Testis (tissue), 3 donors: Measurements from ENCODE around the gene FBXO41. TPM values are rescaled to one million over a fixed set of nuclear protein-coding genes. Genes with fewer than 3 reads are reported as not detected.

ENCODE experiments used
- DNase-seq: peaks from one replicate; pipeline ENCODE4 v3.0.0-alpha.2; 2019
- H3K27ac ChIP-seq, 2 donors: fragments of 200-600 bp; sonication (generic); one replicate each; pipeline ENCODE4 v1.5.1; 2019
- H3K27me3 ChIP-seq: fragments of 200-600 bp; sonication (generic); one replicate; pipeline ENCODE4 v1.5.1; 2019
- H3K36me3 ChIP-seq: fragments of 200-600 bp; sonication (generic); one replicate; pipeline ENCODE4 v1.5.1; 2017; ENCODE audit warnings: low read depth; ENCODE audit errors: missing control alignments
- H3K4me1 ChIP-seq: fragments of 200-600 bp; sonication (generic); one replicate; pipeline ENCODE4 v1.5.1; 2019
- H3K4me3 ChIP-seq, 2 donors: fragments of 200-600 bp; sonication (generic); one replicate each; pipeline ENCODE4 v1.5.1; 2017 to 2019
- H3K9me3 ChIP-seq: fragments of 200-600 bp; sonication (generic); one replicate; pipeline ENCODE4 v1.5.1; 2017
- POLR2A ChIP-seq: fragments of 450-650 bp; IDR thresholded peaks from one replicate; pipeline ENCODE4 v1.6.1; 2017; ENCODE audit warnings: antibody characterized with exemption, mild to moderate bottlenecking, moderate library complexity
- WGBS, 2 donors: methylation state at CpG; one replicate each; pipeline ENCODE4 v1.1.5; 2018; 5-methylcytosine and 5-hydroxymethylcytosine counted together
- intact Hi-C: fragments of 100-400 bp; cut with DNase I; formaldehyde crosslinking; loops from one replicate; pipeline ENCODE4 v1.15.1; 2023; ENCODE audit warnings: low total_unique reads
- polyA plus RNA-seq: library from polyadenylated mRNA; stranded (reverse); fragments of 350-450 nt; fragmentation: Illumina TruSeq; extraction: RNeasy Lipid Tissue Mini Kit (QIAGEN cat#74804); gene quantifications from one replicate; pipeline ENCODE4 v1.2.3, GENCODE V29; 2014; ENCODE audit warnings: low read depth, low replicate concordance; ENCODE audit not compliant: insufficient read depth
- total RNA-seq, 2 donors: library from RNA; depleted of rRNA; stranded (reverse); fragments of >200 nt; gene quantifications; one replicate each; pipeline ENCODE4 v1.2.3, GENCODE V29; 2016
- TF ChIP-seq, protein P1 (sequence below), 3 experiments: fragments of 450-650 bp in 2 of 3; fragments of 200-600 bp in 1 of 3; sonication (generic) in 1 of 3; IDR thresholded peaks; one replicate each; pipeline ENCODE4 v1.5.1; 2016 to 2019; ENCODE audit warnings: antibody characterized with exemption in 3 of 3, mild to moderate bottlenecking in 2 of 3, moderate library complexity in 1 of 3

The FBXO41 gene
- total and polyA plus RNA-seq, 3 donors from 2014 or later = 4.9 to 12.4 (median 11.1) TPM

DNA sequence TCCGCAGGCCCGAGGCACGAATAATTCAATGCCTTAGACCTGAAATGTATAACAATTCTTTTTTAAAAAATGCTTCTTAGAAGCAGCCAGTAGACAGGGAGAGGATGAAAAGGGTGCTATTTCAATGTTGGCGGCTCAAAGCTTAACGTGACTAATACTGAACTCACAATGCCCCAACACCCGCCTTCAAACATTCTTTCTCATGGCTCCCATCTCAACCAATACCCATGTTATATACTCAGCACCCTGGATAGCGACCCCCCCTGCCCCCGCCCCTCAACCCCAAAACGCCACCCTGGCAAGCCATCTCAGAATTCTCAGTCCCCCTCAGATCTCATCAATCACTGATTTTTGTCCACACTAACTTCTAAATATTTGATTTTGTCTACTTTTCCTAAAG, 4.4 kb downstream of the FBXO41 start:
- Histone ChIP-seq H3K36me3 (no peaks in the 10 kb centered on the region), H3K9me3 (no peaks in the 10 kb centered on the region), H3K4me1 (peaks cover 13% of the 10 kb centered on the region), H3K4me3 (no peak overlapping the region), H3K27ac (no peak overlapping the region), H3K27me3 (no peaks in the 10 kb centered on the region)
- TF ChIP-seq, protein P1, sequence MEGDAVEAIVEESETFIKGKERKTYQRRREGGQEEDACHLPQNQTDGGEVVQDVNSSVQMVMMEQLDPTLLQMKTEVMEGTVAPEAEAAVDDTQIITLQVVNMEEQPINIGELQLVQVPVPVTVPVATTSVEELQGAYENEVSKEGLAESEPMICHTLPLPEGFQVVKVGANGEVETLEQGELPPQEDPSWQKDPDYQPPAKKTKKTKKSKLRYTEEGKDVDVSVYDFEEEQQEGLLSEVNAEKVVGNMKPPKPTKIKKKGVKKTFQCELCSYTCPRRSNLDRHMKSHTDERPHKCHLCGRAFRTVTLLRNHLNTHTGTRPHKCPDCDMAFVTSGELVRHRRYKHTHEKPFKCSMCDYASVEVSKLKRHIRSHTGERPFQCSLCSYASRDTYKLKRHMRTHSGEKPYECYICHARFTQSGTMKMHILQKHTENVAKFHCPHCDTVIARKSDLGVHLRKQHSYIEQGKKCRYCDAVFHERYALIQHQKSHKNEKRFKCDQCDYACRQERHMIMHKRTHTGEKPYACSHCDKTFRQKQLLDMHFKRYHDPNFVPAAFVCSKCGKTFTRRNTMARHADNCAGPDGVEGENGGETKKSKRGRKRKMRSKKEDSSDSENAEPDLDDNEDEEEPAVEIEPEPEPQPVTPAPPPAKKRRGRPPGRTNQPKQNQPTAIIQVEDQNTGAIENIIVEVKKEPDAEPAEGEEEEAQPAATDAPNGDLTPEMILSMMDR (IDR thresholded peaks at IDR 0.05) = no peak
- no peak for TF ChIP-seq POLR2A
- WGBS, 2 donors = 86 to 88% methylated on average over 9 of the region's 9 CpGs
- DNase-seq = no peak
- intact Hi-C loops = no loop called here

DNA sequence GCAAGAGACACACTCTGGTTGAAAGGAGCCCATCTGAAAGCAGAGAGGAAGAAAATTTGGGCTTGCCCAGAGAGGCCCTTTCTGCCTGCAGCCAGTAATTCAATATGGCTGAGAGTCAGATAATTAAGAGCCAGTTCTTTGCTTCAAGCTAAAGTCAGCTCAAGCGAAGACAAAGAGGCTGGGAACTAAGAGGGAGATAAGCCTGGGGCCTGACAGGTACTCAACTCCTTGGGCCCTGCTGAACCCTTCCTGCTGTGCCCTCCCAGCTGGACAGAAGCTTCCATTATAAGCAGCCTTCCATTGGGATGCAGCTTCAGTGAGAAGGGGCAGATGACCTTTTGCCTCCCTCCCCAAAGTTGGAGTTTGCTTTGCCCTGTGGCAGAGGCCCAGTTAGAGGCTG, 12.0 kb downstream of the FBXO41 start:
- 100% methylated on average over 1 of the region's 1 CpG for WGBS, 2 donors
- intact Hi-C loops = no loop called here
- no peaks in the 10 kb centered on the region for H3K27me3 ChIP-seq
- no peak for TF ChIP-seq POLR2A
- TF ChIP-seq, protein P1 (IDR thresholded peaks at IDR 0.05) = no peak
- no peaks in the 10 kb centered on the region for H3K9me3 ChIP-seq
- H3K4me1 ChIP-seq = no peaks in the 10 kb centered on the region
- H3K4me3 ChIP-seq = no peak overlapping the region
- H3K36me3 ChIP-seq = no peaks in the 10 kb centered on the region
- no peak for DNase-seq
- H3K27ac ChIP-seq = no peak overlapping the region

DNA sequence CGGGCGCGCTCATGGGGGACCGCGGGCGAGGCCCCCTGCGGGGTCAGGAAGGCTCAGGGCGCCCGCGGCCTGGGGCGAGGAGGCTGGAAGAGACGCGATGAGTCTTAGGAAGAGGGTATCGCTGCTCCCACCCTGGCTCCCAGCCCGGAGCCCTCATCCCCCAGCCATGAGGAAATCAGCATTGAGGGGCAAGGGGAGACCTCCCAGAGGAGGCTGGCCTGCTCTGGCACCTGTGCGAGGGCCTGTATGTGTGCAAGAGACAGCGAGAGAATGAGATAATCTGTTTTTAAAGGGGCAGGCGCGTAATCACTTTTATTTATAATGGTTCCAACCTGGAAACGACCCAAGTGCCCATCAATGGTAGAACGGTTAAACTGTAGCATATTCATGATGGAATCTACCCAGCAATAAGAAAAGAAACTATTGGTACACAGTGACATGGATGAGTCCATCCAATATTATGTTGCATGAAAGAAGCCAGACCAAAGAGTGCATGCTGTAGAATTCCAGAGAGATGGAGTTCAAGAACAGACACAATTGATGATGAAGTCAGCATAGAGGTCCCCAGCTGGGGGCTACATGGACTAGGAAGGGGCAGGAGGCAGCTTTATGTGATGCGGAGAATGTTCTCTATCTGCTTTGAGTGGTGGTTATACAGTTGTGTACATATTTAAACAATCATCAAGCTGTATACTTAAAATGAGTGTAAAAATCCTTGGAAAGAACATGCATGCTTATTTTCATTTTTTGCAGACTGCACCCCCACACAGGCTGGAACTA, 14.4 kb downstream of the FBXO41 start:
- 26 to 31% methylated on average over 7 to 22 of the region's 22 CpGs for WGBS, 2 donors
- Histone ChIP-seq H3K36me3 (no peaks in the 10 kb centered on the region), H3K4me3 (peak overlapping the region in 1 of 2 donors; percentile 41), H3K9me3 (no peaks in the 10 kb centered on the region), H3K27me3 (no peaks in the 10 kb centered on the region), H3K4me1 (no peaks in the 10 kb centered on the region), H3K27ac (no peak overlapping the region)
- intact Hi-C loops = no loop called here
- TF ChIP-seq, protein P1 (IDR thresholded peaks at IDR 0.05) = no peak
- TF ChIP-seq POLR2A = no peak
- peak; percentile 18 for DNase-seq

DNA sequence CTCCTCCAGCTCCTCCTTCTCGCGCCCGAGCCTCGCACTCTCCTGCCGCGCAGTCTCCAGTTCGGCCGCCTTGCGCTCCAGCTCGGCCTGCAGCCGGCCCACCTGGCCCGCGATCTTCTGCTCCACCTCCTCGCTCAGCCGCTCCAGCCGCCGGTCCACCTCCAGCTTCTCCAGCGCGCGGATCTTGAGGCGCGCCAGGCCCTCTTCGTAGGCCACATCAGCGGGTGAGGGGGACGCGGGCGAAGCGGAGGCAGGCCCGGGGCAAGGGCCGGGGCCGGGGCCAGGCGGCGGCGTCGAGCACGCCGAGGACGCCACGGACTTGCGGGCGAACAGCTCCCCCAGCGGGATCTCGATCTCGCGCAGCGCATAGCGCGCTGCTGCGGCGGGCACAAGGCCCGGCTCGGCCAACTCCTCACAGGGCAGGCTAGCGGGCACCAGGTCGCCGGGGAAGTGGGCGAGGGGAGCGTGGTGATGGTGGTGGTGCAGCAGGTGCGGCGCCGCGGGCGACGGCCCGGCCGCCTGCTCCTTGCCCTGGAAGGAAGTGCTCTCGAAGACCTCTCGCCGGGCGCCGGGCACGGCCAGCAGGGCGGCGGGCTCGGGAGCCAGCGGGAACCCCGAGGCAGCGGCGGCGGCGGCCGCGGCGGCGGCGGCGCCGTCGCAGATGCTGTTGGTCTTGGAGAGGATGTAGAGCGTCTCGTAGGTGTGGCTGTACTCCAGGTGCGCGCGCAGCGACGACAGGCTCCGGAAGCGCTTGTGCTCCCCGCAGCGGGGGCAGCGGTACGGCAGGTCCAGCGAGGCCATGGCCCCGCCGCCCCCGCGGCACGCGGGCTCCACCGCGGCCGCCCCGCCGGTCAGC, 15.2 kb downstream of the FBXO41 start:
- TF ChIP-seq, protein P1 (IDR thresholded peaks at IDR 0.05) = no peak
- no peak for TF ChIP-seq POLR2A
- DNase-seq = peak; percentile 63
- H3K4me3 ChIP-seq = peak overlapping the region; percentile 41 to 51
- H3K36me3 ChIP-seq = no peaks in the 10 kb centered on the region
- WGBS, 2 donors = 19% methylated on average over 112 of the region's 113 CpGs; no CpG with 5 or more reads in 1 of the 2 donors
- intact Hi-C loops = no loop called here
- H3K27me3 ChIP-seq = no peaks in the 10 kb centered on the region
- H3K9me3 ChIP-seq = no peaks in the 10 kb centered on the region
- no peak overlapping the region for H3K27ac ChIP-seq
- no peaks in the 10 kb centered on the region for H3K4me1 ChIP-seq
